Neural cell (in vitro differentiated cells): Measurements from ENCODE around the gene GJB3. TPM values are rescaled to one million over a fixed set of nuclear protein-coding genes. Genes with fewer than 3 reads are reported as not detected.

Experiments used
- H2AFZ ChIP-seq: fragments of 200-600, 300-800 bp; sonication (generic), shearing (Covaris generic); 2 replicates; pipeline ENCODE4 v1.6.0; 2014; ENCODE audit warnings: low read depth, mild to moderate bottlenecking, antibody characterized with exemption, low read length, moderate library complexity
- H3F3A ChIP-seq: fragments of 200-600 bp; shearing (Covaris generic); 2 replicates; pipeline ENCODE4 v1.6.1; 2016; ENCODE audit warnings: mild to moderate bottlenecking, moderate library complexity, mixed read lengths, antibody characterized with exemption, low read length; ENCODE audit not compliant: insufficient read depth, poor library complexity, severe bottlenecking
- H3K27ac ChIP-seq: fragments of 200-600, 300-800 bp; sonication (generic), shearing (Covaris generic); 2 replicates; pipeline ENCODE4 v1.5.1; 2014; ENCODE audit warnings: mild to moderate bottlenecking, low read length, moderate library complexity
- H3K27me3 ChIP-seq: fragments of 300-800, 200-600 bp; sonication (generic), shearing (Covaris generic); 2 replicates; pipeline ENCODE4 v1.6.0; 2014; ENCODE audit warnings: mild to moderate bottlenecking, low read depth, low read length, moderate library complexity; ENCODE audit not compliant: insufficient read depth
- H3K36me3 ChIP-seq: fragments of 300-800, 200-600 bp; sonication (generic), shearing (Covaris generic); 2 replicates; pipeline ENCODE4 v1.5.1; 2014; ENCODE audit warnings: mild to moderate bottlenecking, antibody characterized with exemption, low read length, moderate library complexity; ENCODE audit not compliant: insufficient read depth
- H3K4me2 ChIP-seq: fragments of 300-800, 200-600 bp; sonication (generic), shearing (Covaris generic); 2 replicates; pipeline ENCODE4 v1.6.0; 2014; ENCODE audit warnings: mild to moderate bottlenecking, low read length
- H3K4me3 ChIP-seq: fragments of 300-800, 200-600 bp; sonication (generic), shearing (Covaris generic); 2 replicates; pipeline ENCODE4 v1.5.1; 2014; ENCODE audit warnings: mild to moderate bottlenecking, low read length, moderate library complexity
- H3K79me2 ChIP-seq: fragments of 200-600 bp; shearing (Covaris generic); replicated peaks from 2 replicates; pipeline ENCODE4 v1.6.0; 2014; ENCODE audit warnings: mild to moderate bottlenecking, low read length, moderate library complexity; ENCODE audit not compliant: insufficient read depth
- H3K9ac ChIP-seq: fragments of 300-800, 200-600 bp; sonication (generic), shearing (Covaris generic); 2 replicates; pipeline ENCODE4 v1.6.1; 2016; ENCODE audit warnings: mild to moderate bottlenecking, low read length, mixed read lengths
- H3K9me2 ChIP-seq: fragments of 200-600 bp; shearing (Covaris generic); 2 replicates; pipeline ENCODE4 v1.6.1; 2016; ENCODE audit warnings: mild to moderate bottlenecking, low read length, mixed read lengths; ENCODE audit not compliant: insufficient read depth
- H3K9me3 ChIP-seq: fragments of 200-600, 300-800 bp; sonication (generic), shearing (Covaris generic); 2 replicates; pipeline ENCODE4 v1.6.1; 2016; ENCODE audit warnings: mild to moderate bottlenecking, mixed run types, low read length, moderate library complexity, mixed read lengths
- H4K20me1 ChIP-seq: fragments of 200-600 bp; shearing (Covaris generic); 2 replicates; pipeline ENCODE4 v1.6.1; 2016; ENCODE audit warnings: mild to moderate bottlenecking, mixed run types; ENCODE audit not compliant: insufficient read depth
- CTCF ChIP-seq: fragments of 450-650 bp; IDR thresholded peaks from 2 replicates; pipeline ENCODE4 v1.5.1; 2014; ENCODE audit warnings: antibody characterized with exemption, mild to moderate bottlenecking, moderate library complexity; ENCODE audit not compliant: poor library complexity, severe bottlenecking
- EP300 ChIP-seq: fragments of 450-650 bp; conservative IDR thresholded peaks from 2 replicates; pipeline ENCODE4 v1.6.1; 2014; ENCODE audit warnings: antibody characterized with exemption, mild to moderate bottlenecking, moderate library complexity; ENCODE audit not compliant: poor library complexity, severe bottlenecking
- EZH2 ChIP-seq: fragments of 200-600, 300-800 bp; shearing (Covaris generic), sonication (generic); IDR thresholded peaks from 2 replicates; pipeline ENCODE4 v1.6.1; 2014; ENCODE audit warnings: antibody characterized with exemption, low read length, borderline replicate concordance, mild to moderate bottlenecking; ENCODE audit not compliant: insufficient read depth, poor library complexity, severe bottlenecking
- MXI1 ChIP-seq: fragments of 450-650 bp; conservative IDR thresholded peaks from 2 replicates; pipeline ENCODE4 v1.6.1; 2014; ENCODE audit warnings: antibody characterized with exemption, mild to moderate bottlenecking; ENCODE audit not compliant: poor library complexity, severe bottlenecking
- POLR2AphosphoS5 ChIP-seq: IDR thresholded peaks from 2 replicates; pipeline ENCODE4 v1.6.1; 2012
- RAD21 ChIP-seq: fragments of 450-650 bp; conservative IDR thresholded peaks from 2 replicates; pipeline ENCODE4 v1.6.1; 2014; ENCODE audit warnings: antibody characterized with exemption, mild to moderate bottlenecking, moderate library complexity
- REST ChIP-seq: IDR thresholded peaks from 2 replicates; pipeline ENCODE4 v1.6.1; 2012; ENCODE audit warnings: borderline replicate concordance
- SMC3 ChIP-seq: fragments of 450-650 bp; conservative IDR thresholded peaks from 2 replicates; pipeline ENCODE4 v1.6.1; 2014; ENCODE audit warnings: antibody characterized with exemption, mild to moderate bottlenecking, moderate library complexity; ENCODE audit not compliant: poor library complexity
- TAF1 ChIP-seq: IDR thresholded peaks from 2 replicates; pipeline ENCODE4 v1.6.1; 2012; ENCODE audit warnings: low read depth
- polyA plus RNA-seq: library from polyadenylated mRNA; depleted of rRNA; stranded (reverse); fragments of >200 nt; gene quantifications from 2 replicates; pipeline ENCODE4 v1.2.3, GENCODE V29; 2014

Gene GJB3
- polyA plus RNA-seq, 1 donor from 2014 or later: not detected

- no peak within 1 kb of the TSS for H3K27ac ChIP-seq
- no peaks in the 10 kb centered on the region for H3F3A ChIP-seq
- no peak within 1 kb of the TSS for H3K4me2 ChIP-seq
- H3K4me3 ChIP-seq: no peak within 1 kb of the TSS
- no peaks in the 10 kb centered on the region for H4K20me1 ChIP-seq
- H2AFZ ChIP-seq: no peak within 1 kb of the TSS
- H3K9me3 ChIP-seq: no peaks in the 10 kb centered on the region
- no peak for TF ChIP-seq EZH2
- TF ChIP-seq TAF1: no peak
- no peaks in the 10 kb centered on the region for H3K79me2 ChIP-seq
- no peaks in the 10 kb centered on the region for H3K9me2 ChIP-seq
- H3K9ac ChIP-seq: no peak within 1 kb of the TSS
- no peaks in the 10 kb centered on the region for H3K27me3 ChIP-seq
- H3K36me3 ChIP-seq: no peaks in the 10 kb centered on the region
Measured at GRCh38 chr1:34759503-34760357, 21.3 kb upstream of the GJB3 start, which contains the start of gene GJB4. Gene GJB4 (plus strand): TSS chr1:34759740. CDS start chr1:34761255, 1,515 bp downstream.

GRCh38 chr1:34761176-34761761 lies 19.7 kb upstream of the GJB3 start:
- Histone ChIP-seq H3F3A (no peaks in the 10 kb centered on the region), H3K4me2 (no peak overlapping the region), H3K27me3 (no peaks in the 10 kb centered on the region), H4K20me1 (no peaks in the 10 kb centered on the region), H3K9ac (no peak overlapping the region), H2AFZ (no peak overlapping the region), H3K4me3 (no peak overlapping the region), H3K9me3 (no peaks in the 10 kb centered on the region), H3K79me2 (no peaks in the 10 kb centered on the region), H3K36me3 (no peaks in the 10 kb centered on the region), H3K27ac (no peak overlapping the region), H3K9me2 (no peaks in the 10 kb centered on the region)
- TF ChIP-seq EP300: no peak
- TF ChIP-seq SMC3: no peak
- TF ChIP-seq RAD21: no peak
- no peak for TF ChIP-seq MXI1
- TF ChIP-seq POLR2AphosphoS5: no peak
- no peak for TF ChIP-seq TAF1
- TF ChIP-seq CTCF: no peak
- TF ChIP-seq REST: no peak
- TF ChIP-seq EZH2: no peak
